Retina (tissue), 1 donor: ENCODE data around the gene HLA-DQA1.
A peak's percentile ranks its signal among the peaks of the same experiment; 100 is the strongest.
"Not testable (repeated sequence)": the region's sequence is repeated elsewhere in the genome, so short reads cannot be mapped to it uniquely, and the experiment has no call there.

Experiments
- DNase-seq: peaks from one replicate; pipeline ENCODE4 v3.0.0-alpha.2; 2016

Gene HLA-DQA1

GRCh38 chr6:32637219-32637880 lies at the start of gene HLA-DQA1:
Gene HLA-DQA1, plus strand, starts transcription at chr6:32637406. Its CDS starts 53 bp downstream, at chr6:32637459.
- DNase-seq, result no peak

GRCh38 chr6:32588156-32588555 lies 49.0 kb upstream of the HLA-DQA1 start:
- DNase-seq, result no peak

- peak; percentile 12 for DNase-seq
Observed at GRCh38 chr6:32589596-32590449, 47.4 kb upstream of the HLA-DQA1 start, which contains the start of gene HLA-DRB1. Gene HLA-DRB1, minus strand, starts transcription at chr6:32589848. Its CDS starts 106 bp downstream, at chr6:32589742.

GRCh38 chr6:32590713-32591112 lies 46.5 kb upstream of the HLA-DQA1 start:
- DNase-seq, result not testable (repeated sequence)

DNA sequence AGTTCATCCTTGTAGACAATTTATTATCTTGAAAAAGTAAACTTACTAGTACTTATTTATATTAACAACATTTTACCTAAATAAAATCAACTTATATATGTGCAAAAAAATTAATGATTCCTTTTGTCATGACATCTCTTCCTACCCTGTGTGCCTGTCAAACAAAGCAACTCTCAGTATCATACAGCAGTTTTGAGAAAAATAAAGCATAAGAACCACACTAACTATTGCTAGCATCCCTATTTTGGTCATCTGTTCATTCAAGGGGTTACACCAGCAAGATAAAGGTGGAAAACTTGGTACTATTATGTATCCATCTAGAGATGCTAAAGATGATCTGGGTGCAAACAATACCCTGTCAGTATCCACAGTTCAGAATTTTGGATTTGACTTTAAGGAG lies 40.2 kb upstream of the HLA-DQA1 start:
- no peak for DNase-seq

DNA sequence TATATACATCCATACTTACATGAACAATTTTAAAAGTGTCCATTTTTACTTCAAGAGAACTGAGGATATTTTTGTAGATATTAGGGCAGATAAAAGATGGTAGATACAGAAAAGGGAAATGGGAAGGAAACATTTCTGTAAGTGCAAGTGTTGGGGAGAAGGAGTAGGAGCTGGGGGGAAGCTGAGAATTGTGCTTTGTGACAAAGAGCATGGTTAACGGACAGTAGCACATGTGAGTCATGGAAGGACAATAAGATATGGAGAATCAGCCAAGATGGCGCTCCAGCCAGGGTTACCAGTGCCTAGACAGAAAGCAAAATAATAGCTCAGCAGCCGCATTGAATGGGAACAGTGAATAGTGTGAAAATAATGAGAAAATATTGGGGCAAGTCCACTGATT lies 34.8 kb upstream of the HLA-DQA1 start:
- DNase-seq, result no peak

DNA sequence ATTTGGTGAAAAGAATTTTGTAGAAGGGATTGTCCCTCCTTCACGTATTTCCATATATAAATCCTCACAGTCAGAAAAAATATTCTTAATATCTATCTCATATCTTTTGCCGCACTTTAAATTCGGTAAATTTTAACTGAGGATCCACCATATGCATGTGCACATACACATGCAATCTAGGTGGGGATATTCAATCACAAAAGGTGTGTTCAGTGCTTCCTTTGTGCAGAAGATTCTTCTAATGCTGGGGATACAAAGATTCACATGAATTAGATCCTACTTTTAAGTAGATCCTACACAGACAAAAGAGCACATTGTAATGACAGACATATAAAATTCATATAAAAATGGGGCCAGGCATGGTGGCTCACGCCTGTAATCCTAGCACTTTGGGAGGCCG lies 34.0 kb upstream of the HLA-DQA1 start:
- DNase-seq, result no peak

GRCh38 chr6:32603888-32604287 lies 33.3 kb upstream of the HLA-DQA1 start:
- no peak for DNase-seq

DNA sequence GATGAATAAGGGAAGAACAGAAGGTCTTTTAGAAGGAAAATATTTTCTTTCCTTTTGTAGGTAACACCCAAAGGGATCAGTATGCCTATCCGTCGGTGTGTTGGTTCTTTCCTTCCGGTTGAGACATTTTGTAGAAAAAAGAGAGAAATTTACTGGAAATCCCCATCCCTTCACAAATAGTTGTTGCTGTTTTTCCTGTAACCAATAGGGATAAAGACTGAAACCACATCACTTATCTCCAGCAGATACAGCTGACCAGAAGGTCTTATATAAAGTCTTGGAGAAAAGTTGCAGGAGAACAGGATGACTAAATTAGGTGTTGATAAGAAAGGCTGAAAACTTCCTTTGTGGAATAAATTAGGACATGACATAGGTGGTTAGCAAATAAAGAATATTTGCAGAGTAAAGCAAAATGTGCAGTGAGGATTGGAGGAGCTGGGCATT lies 32.8 kb upstream of the HLA-DQA1 start:
- no peak for DNase-seq

- no peak for DNase-seq
Observed at GRCh38 chr6:32607263-32607987, 29.8 kb upstream of the HLA-DQA1 start.

- DNase-seq, result no peak
Observed at GRCh38 chr6:32607988-32608298, 29.3 kb upstream of the HLA-DQA1 start.

- DNase-seq, result no peak
Observed at GRCh38 chr6:32608362-32608761, 28.8 kb upstream of the HLA-DQA1 start.

GRCh38 chr6:32609391-32609730 lies 27.8 kb upstream of the HLA-DQA1 start:
- no peak for DNase-seq

- DNase-seq, result peak; percentile 77
Observed at GRCh38 chr6:32609731-32610640, 27.2 kb upstream of the HLA-DQA1 start.

DNA sequence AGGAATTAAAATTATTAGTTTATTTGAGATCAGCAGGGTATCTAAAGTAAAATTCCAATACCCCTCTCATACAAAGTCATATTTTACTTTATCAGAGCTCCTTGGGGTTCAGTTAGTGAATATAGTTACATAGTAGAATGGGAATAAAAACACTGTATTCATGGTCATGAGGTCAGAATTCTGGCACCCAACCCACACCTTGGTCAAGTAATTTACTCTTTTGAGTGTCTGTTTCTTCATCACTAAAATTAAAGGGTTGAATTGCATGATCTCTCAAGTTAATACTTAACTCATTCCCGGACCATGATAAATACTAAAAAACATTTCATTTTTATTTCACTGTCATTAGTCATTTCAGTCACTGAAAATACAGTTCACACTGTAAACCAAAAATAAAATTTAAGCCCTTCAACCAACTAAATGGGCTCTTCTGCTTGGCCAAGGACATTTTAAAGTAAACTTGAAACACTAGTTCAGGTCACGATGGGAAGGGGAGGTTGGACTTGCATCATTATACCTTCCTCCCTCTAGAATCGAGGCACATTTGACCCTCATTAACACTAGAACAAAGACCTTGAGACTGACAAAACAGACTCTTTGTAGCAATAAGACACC lies 26.4 kb upstream of the HLA-DQA1 start:
- DNase-seq, result no peak

GRCh38 chr6:32613475-32613874 lies 23.7 kb upstream of the HLA-DQA1 start:
- DNase-seq, result no peak

- no peak for DNase-seq
Observed at GRCh38 chr6:32614366-32615081, 22.7 kb upstream of the HLA-DQA1 start.

DNA sequence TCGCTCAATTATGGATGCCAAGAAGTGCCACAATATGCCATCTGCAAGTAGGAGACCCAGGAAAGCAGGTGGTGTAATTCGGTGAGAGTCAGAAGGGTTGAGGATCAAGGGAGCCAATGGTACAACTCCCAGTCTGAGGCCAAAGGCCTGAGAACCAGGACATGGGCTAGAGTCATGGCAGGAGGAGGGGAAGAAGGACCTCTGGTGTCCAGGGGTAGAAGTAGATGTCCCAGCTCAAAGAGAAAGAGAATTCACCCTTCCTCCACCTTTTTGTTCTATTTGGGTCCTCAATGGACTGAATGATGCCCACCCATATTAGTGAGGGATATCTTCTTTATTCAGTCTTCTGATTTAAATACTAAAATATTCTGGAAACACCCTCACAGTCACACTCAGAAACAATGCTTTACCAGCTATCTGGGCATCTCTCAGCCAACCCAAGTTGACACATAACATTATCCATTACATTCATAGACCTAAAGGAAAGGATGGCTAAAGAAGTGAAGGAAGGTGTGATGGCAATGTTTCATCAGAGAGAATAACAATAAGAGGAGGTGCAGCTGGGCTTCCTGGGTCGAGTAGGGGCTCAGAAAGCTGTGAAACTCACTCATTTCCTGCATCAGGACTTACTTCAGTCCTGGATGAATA lies 21.2 kb upstream of the HLA-DQA1 start:
- DNase-seq, result no peak

DNA sequence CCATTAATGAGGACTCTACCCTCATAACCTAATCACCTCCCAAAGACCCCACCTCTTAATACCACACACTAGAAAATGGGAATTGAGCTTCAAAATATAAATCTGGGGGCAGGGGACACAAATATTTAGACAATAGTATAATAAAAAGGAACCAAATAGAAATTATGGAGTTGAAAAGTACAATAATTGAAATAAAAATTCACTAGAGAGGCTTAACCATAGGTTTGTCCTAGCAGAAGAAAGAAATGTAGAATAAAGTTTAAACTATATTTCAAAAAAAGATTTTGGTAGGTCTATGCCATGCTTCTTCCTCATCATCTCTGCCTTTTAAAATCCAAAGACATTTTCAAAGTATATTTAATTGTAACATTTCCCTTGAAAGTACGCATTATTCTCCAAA lies 19.5 kb upstream of the HLA-DQA1 start:
- no peak for DNase-seq

DNA sequence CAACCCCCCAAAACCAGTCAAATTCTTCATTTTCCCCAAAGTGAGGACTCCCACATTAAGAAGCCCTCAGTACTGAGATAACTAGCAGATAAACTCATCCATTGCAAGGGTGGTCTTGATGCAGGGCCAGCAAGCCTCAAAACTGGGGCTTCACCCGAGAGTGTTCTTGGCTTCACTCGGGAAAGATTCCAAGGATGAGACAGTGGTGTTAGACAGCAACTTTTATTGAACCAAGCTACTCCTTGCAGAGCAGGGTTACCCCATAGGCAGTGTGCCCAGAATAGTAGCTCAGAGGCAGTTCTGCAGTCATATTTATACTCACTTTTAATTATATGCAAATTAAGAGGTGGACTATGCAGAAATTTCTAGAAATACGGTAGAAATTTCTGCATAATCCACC lies 15.8 kb upstream of the HLA-DQA1 start:
- no peak for DNase-seq
